IPS DF 4.7 (cell line): Measurements from ENCODE around the gene SIRT3.
A peak's percentile ranks its signal among the peaks of the same experiment; 100 is the strongest.
"Not testable (repeated sequence)": the region's sequence is repeated elsewhere in the genome, so short reads cannot be mapped to it uniquely, and the experiment has no call there.

Source experiments
- DNase-seq: peaks from one replicate; pipeline ENCODE4 v3.0.0-alpha.2; 2013; ENCODE audit warnings: low spot score; ENCODE audit errors: extremely low read depth

Gene SIRT3

DNA sequence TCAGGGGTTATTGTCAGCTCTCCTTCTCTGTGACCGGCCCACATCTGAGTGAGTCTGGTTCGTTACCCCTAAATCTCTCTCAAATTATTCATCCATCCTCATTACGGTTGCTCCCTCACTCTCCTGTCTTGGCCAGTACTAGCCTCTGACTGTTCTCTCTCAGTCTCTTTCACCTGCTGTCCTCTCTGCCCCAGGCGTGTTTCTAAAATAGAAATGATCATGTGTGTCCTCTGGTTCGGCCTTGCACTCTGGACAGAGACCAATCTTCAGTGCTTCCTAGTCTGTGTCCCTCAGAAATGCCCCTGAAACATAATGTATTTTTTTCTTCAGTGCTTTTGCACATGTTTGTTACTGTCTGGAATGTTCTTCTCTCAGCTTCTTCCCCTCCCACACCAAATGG, 5.5 kb upstream of the SIRT3 start:
- no peak for DNase-seq

- DNase-seq, result no peak
Measured at GRCh38 chr11:240315-240714, 4.2 kb upstream of the SIRT3 start.

- not testable (repeated sequence) for DNase-seq
Measured at GRCh38 chr11:238346-238745, 2.2 kb upstream of the SIRT3 start.

- peak; percentile 46 for DNase-seq
Measured at GRCh38 chr11:236774-237767, 929 bp upstream of the SIRT3 start, which contains the start of gene PSMD13. Gene PSMD13, plus strand, starts transcription at chr11:236976. Its CDS starts 74 bp downstream, at chr11:237050.

DNA sequence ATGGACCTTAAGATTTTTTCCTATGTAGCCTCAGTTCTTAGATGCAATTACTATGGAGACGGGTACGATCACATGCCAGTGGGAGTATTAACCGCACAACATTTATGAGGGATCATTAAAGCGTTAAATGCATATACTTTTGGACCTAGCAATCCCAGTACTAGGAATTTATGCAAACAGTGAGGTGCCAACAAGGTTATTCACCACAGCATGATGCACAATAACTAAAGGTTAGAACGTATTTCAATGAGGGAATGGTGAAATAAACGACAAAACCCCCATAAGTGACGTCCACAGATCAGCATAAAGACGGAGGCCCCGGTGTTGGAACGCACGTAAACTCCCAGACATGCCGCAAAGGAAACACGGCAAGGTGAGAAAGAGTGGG, 539 bp downstream of the SIRT3 start:
- DNase-seq, result no peak

- DNase-seq, result no peak
Measured at GRCh38 chr11:235180-235579, 962 bp downstream of the SIRT3 start.

GRCh38 chr11:232783-233565, 3.2 kb downstream of the SIRT3 start:
- no peak for DNase-seq

- no peak for DNase-seq
Measured at GRCh38 chr11:230431-230830, 5.7 kb downstream of the SIRT3 start.

GRCh38 chr11:227824-228379, 8.2 kb downstream of the SIRT3 start:
- DNase-seq, result no peak

DNA sequence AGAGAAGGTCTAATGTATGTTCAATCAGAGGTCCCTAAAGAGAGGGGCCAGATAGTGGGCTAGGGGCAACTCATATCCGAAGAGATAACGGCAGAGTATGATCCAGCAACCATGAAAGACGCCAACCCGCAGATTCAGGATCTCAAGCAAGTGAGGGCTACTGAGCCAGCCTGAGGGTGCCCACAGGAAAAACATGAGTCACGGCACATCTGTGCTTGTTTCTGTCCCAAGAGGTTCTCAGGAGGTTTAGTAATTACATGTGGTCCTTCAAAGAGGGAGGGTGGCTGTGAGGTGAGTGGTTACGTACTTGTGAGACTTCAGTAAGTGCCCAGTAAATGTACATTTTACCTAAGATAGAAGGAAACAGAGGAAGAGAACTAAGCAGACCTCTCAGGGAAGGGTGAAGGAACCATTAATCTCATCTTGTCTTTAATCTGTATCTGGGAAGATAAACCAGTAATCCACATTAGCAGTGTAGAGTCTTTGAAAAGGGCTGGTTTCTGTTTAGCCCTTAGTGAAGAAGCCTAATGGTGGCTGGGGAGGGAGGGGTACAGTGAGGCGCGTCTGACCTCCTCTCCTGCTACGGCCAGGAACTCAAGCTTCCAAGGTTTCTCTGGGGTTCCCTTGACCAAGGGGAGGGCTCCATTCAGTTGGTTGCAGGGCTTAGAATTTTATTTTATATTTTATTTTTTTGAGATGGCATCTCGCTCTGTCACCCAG, 10.2 kb downstream of the SIRT3 start:
- DNase-seq, result no peak

GRCh38 chr11:224424-224823, 11.7 kb downstream of the SIRT3 start:
- DNase-seq, result no peak

DNA sequence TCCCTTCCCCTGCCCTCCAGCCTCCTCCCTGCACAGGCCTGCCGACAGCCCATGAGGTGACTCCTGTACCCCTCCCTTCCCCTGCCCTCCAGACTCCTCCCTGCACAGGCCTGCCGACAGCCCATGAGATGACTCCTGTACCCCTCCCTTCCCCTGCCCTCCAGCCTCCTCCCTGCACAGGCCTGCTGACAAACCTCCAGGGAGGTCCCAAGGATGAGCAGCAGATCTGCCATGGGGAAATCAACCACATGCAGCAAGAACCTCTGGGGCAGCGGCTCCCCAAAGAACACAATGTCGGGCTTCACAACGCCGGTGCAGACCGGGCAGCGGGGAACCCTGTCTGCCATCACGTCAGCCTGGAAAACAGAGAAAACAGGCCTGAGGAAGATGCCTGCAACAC, 12.3 kb downstream of the SIRT3 start:
- DNase-seq, result no peak

- no peak for DNase-seq
Measured at GRCh38 chr11:223026-223789, 12.9 kb downstream of the SIRT3 start.

- DNase-seq, result no peak
Measured at GRCh38 chr11:221998-222789, 13.9 kb downstream of the SIRT3 start.

DNA sequence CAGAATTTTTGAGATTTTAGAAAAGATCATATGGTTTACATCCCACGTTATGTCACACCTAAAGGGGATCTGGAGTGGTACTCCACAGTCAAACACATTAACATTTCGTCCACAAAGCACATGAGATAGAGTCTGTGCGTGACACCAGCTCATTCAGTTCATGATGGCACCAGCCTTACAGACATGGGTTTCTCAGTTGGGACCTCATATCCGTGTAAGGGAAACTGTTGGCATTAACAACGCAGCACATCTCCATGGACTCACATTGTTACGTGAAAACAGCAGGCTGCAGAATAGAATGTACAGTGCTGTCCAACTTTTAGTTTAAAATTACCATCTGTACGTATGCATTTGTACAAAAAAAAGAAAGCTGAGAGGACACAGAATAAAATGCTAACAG, 14.6 kb downstream of the SIRT3 start:
- no peak for DNase-seq

DNA sequence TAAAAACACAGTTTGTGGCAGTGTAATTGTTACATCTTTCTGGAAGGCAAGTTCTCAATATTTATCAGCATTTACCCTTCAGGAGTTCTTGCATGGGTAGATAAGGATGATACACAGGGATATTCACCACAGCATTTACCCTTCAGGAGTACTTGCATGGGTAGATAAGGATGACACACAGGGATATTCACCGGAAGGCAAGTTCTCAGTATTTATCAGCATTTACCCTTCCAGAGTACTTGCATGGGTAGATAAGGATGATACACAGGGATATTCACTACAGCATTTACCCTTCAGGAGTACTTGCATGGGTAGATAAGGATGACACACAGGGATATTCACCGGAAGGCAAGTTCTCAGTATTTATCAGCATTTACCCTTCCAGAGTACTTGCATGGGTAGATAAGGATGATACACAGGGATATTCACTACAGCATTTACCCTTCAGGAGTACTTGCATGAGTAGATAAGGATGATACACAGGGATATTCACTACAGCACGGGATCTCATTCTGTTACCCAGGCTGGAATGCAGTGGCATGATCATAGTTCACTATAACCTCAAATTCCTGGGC, 15.4 kb downstream of the SIRT3 start:
- not testable (repeated sequence) for DNase-seq

DNA sequence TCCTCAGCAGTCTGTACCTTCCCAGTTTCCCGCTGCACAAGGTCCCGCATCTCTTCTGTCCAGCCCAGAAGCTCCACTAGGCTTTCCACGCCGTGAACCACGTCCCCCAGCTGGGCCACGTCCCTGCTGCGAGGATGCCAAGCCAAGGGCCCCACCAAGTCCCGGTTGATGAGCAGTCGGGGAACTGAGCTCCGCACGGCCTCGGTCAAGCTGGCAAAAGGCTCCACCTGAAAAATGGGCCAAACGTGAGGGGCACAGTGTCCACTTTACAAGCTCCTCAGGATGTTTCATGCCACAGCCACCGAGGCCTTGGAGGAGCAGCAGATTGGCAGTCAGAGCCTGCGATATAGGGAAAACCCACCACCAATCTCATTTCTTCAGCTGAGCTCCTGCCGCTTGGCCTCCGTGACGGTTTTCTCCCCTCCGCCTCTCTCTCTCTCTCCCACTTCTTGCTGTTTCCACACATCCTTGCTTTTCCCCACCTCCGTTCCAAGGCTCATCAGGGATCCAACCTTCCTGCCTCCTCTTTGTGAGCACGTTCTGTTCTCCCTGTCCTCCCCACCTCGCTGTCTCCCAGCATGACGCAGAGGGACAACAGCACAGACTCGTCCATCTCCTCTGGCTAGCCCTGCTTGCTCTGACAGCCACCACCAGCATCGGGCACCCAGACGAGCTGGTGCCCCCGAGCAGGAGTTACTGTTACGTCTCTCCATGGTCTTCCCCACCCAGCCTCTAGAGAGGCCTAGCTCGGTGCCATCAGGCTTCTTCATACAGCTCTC, 17.1 kb downstream of the SIRT3 start:
- no peak for DNase-seq

GRCh38 chr11:217704-218103, 18.4 kb downstream of the SIRT3 start:
- DNase-seq, result no peak
